MM.1S (cell line): ENCODE results near the gene COX18.
A peak's percentile ranks its signal among the peaks of the same experiment; 100 is the strongest.

ENCODE experiments used
- DNase-seq: peaks from one replicate; pipeline ENCODE4 v3.0.0-alpha.2; 2015
- H2AFZ ChIP-seq: fragments of 300-600 bp; sonication (generic); 2 replicates; pipeline ENCODE4 v1.6.0; 2016; ENCODE audit warnings: antibody characterized with exemption, low read length
- H3F3A ChIP-seq: fragments of 300-600 bp; sonication (generic); 2 replicates; pipeline ENCODE4 v1.6.1; 2016; ENCODE audit warnings: mild to moderate bottlenecking, antibody characterized with exemption, low read length, moderate library complexity, mixed read lengths; ENCODE audit not compliant: insufficient read depth
- H3K27ac ChIP-seq: fragments of 300-600 bp; sonication (generic); 2 replicates; pipeline ENCODE4 v1.5.1; 2016; ENCODE audit warnings: mild to moderate bottlenecking, low read length
- H3K27me3 ChIP-seq: fragments of 300-600 bp; sonication (generic); replicated peaks from 2 replicates; pipeline ENCODE4 v1.6.0; 2016; ENCODE audit warnings: low read length; ENCODE audit not compliant: insufficient read depth
- H3K36me3 ChIP-seq: fragments of 300-600 bp; sonication (generic); replicated peaks from 2 replicates; pipeline ENCODE4 v1.6.1; 2016; ENCODE audit warnings: mild to moderate bottlenecking, low read length, mixed read lengths; ENCODE audit not compliant: insufficient read depth
- H3K4me1 ChIP-seq: fragments of 300-600 bp; sonication (generic); 2 replicates; pipeline ENCODE4 v1.6.1; 2016; ENCODE audit warnings: low read length, mixed read lengths
- H3K4me2 ChIP-seq: fragments of 300-600 bp; sonication (generic); 2 replicates; pipeline ENCODE4 v1.6.0; 2016; ENCODE audit warnings: low read depth, low read length
- H3K4me3 ChIP-seq: fragments of 300-600 bp; sonication (generic); 2 replicates; pipeline ENCODE4 v1.5.1; 2016; ENCODE audit warnings: low read length, mixed read lengths
- H3K79me2 ChIP-seq: fragments of 300-600 bp; sonication (generic); 2 replicates; pipeline ENCODE4 v1.6.1; 2016; ENCODE audit warnings: mixed run types, low read length, mixed read lengths
- H3K9ac ChIP-seq: fragments of 300-600 bp; sonication (generic); 2 replicates; pipeline ENCODE4 v1.6.1; 2016; ENCODE audit warnings: low read length, mixed read lengths
- H3K9me2 ChIP-seq: fragments of 300-600 bp; sonication (generic); replicated peaks from 2 replicates; pipeline ENCODE4 v1.6.1; 2016; ENCODE audit warnings: mild to moderate bottlenecking, low read length, mixed read lengths; ENCODE audit not compliant: insufficient read depth
- H3K9me3 ChIP-seq: fragments of 300-600 bp; sonication (generic); replicated peaks from 2 replicates; pipeline ENCODE4 v1.6.1; 2016; ENCODE audit warnings: mild to moderate bottlenecking, low read length, mixed read lengths; ENCODE audit not compliant: insufficient read depth
- H4K20me1 ChIP-seq: fragments of 300-600 bp; sonication (generic); 2 replicates; pipeline ENCODE4 v1.6.1; 2016; ENCODE audit warnings: mild to moderate bottlenecking, low read length, moderate library complexity, mixed read lengths; ENCODE audit not compliant: insufficient read depth
- EZH2 ChIP-seq: fragments of 300-600 bp; sonication (generic); optimal IDR thresholded peaks from 2 replicates; pipeline ENCODE3; 2017; ENCODE audit warnings: low read depth, mild to moderate bottlenecking, antibody characterized with exemption, low read length, mixed read lengths
- EZH2phosphoT487 ChIP-seq: fragments of 300-600 bp; sonication (generic); IDR thresholded peaks from 2 replicates; pipeline ENCODE4 v1.6.1; 2018; ENCODE audit warnings: antibody characterized with exemption, low read length
- TF ChIP-seq, protein P1 (sequence below): fragments of 300-600 bp; sonication (generic); IDR thresholded peaks from 2 replicates; pipeline ENCODE4 v1.5.1; 2016; ENCODE audit warnings: antibody characterized with exemption, low read length, mixed read lengths

COX18 gene

DNA sequence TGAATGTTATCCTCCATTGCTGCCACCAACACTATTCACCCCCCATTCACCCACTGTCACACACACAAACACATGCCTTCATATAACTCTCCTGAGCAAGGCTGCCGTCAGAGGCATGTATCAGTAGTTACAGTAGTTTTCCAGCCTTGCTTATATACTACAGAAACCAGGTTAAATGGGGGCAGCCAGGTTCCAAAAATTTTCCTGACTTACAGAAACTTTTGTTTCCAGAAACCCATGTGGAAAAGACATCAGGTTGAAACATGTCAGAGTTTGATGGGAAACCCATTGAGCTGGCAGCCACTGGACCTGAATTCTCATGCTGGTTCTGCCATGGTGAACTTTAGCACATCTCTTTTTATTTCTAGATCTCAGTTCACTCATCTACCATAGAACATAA lies 64.0 kb downstream of the COX18 start:
- Histone ChIP-seq H4K20me1 (no peaks in the 10 kb centered on the region), H3K27ac (peak overlapping the region; percentile 43; the same call in 1 of the 2 replicates), H3K4me3 (no peak overlapping the region), H3K9me2 (no peaks in the 10 kb centered on the region), H3F3A (peaks cover 5% of the 10 kb centered on the region), H3K9ac (no peak overlapping the region), H2AFZ (no peak overlapping the region), H3K4me2 (peak overlapping the region; percentile 8; the same call in 1 of the 2 replicates), H3K79me2 (no peaks in the 10 kb centered on the region), H3K4me1 (peaks cover 21% of the 10 kb centered on the region), H3K36me3 (no peaks in the 10 kb centered on the region), H3K9me3 (no peaks in the 10 kb centered on the region), H3K27me3 (no peaks in the 10 kb centered on the region)
- no peak for DNase-seq
- TF ChIP-seq EZH2phosphoT487 (no peak), EZH2 (no peak)
- TF ChIP-seq, protein P1, sequence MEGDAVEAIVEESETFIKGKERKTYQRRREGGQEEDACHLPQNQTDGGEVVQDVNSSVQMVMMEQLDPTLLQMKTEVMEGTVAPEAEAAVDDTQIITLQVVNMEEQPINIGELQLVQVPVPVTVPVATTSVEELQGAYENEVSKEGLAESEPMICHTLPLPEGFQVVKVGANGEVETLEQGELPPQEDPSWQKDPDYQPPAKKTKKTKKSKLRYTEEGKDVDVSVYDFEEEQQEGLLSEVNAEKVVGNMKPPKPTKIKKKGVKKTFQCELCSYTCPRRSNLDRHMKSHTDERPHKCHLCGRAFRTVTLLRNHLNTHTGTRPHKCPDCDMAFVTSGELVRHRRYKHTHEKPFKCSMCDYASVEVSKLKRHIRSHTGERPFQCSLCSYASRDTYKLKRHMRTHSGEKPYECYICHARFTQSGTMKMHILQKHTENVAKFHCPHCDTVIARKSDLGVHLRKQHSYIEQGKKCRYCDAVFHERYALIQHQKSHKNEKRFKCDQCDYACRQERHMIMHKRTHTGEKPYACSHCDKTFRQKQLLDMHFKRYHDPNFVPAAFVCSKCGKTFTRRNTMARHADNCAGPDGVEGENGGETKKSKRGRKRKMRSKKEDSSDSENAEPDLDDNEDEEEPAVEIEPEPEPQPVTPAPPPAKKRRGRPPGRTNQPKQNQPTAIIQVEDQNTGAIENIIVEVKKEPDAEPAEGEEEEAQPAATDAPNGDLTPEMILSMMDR: no peak
